Measurements from ENCODE around the gene PAK6.
A peak's percentile ranks its signal among the peaks of the same experiment; 100 is the strongest.

Gene PAK6

DNA sequence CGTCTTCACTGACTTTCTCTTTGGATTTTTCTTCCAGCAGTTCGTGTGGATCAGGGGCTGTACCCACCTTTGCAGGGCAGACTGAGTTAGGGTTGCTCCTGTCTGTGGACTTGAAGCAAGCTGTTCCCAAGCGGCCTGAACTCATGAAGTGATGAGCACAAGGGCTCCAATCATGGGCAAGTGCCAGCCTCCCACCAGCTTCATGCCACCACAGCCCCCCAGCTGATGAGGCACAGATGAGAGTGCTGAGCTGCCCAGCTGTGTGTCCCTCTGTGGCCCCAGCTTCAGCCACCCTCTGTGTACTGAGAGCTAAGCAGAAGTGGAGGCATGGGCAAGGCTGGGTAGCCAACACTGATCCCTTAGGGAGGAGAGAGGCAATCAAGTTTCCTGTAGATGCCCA, 72.1 kb downstream of the PAK6 start:
- DNase-seq (ENCODE audit: low spot score) = no peak

DNA sequence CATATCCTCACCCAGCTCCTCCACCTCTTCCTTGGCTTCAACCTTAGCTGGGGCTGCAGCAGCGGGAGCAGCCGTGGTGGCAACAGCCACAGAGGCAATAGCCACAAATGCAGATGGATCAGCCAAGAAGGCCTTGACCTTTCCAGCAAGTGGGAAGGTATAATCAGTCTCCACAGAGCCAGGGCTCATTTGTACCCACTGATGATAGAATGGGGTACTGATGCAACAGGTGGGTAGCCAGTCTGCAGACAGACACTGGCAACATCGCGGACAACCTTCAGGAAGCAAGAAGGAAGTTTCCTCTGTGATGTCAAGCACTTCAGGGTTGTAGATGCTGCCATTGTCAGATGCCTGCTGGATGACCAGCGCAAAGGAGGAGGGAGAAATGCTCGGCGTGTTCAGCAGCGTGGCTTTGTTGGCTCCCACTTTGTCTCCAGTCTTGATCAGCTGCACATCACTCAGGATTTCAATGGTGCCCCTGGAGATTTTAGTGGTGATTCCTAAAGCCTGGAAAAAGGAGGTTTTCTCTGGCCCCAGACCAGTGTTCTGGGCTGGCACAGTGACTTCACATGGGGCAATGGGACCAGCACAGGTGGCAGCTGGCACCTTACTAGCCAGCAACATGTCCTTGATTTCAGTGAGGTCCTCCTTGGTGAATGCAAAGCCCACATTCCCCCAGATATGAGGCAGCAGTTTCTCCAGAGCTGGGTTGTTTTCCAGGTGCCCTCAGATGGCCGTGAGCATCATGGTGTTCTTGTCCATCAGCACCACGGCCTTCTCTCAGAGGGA, 73.7 kb downstream of the PAK6 start:
- DNase-seq (ENCODE audit: low spot score) = no peak

DNA sequence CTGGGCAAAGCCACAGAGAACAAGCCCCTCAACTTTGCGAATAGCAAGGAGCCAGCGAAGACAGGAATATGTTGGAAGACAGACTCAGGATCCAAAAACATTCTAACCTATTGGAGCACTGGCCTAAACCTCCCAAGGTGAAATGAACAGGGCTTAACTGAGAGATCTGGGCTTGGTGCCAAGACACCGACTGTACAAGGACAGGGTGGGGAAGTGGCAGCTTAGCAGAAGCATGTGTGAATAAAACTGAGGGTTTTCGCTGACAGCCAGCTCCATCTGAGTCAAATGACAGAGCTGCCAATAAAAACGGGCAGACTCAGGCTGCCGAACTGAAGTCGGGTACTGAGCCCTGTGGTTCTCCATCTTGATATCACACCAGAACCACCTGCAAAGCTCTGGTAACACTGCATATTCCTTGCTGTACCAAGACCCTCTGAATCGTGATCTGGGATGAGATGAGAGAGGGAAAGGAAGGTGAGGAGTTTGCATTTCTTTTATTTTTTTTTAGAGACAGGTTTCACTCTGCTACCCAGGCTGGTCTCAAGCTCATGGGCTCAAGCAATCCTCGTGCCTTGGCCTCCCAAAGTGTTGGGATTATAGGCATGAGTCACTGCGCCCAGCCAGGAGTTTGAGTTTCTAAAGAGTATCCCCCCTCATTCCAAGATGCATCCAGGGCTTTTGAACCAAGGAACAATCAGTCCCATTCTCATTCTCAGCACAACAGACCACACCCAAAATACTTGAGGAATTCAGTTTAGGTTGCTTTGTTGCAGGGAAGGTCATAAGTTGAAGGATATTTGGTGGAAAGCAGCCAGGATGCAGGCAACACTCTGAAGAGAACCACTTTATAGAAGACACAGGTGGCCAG, 74.9 kb downstream of the PAK6 start:
- no peak for DNase-seq (ENCODE audit: low spot score)

DNA sequence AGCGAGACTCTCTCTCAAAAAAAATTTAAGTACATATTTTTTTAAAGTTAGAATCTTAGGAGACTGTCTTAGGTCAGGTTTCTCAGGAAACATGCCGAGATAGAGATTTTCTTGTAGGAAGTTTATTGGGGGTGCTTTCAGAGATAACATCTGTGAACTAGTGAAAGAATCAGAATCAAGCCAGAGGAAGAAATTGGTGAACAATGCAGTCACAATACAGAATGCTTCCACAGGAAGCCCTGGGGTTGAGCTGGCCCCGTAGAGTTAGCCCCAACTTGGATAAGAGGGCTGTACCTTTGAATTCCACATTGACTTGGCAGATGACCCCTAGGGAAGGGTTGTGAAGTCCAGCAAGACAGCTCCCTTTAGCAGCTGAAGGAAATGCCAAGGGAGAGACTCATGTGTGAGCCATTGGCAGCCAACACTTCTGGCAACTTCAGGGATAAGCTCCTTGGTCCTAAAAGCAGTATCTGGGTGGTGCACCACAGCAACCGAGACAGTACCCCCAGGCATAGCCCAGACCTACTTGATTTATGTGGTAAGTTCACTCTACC, 75.9 kb downstream of the PAK6 start:
- peak; percentile 72 for DNase-seq (ENCODE audit: low spot score)

DNA sequence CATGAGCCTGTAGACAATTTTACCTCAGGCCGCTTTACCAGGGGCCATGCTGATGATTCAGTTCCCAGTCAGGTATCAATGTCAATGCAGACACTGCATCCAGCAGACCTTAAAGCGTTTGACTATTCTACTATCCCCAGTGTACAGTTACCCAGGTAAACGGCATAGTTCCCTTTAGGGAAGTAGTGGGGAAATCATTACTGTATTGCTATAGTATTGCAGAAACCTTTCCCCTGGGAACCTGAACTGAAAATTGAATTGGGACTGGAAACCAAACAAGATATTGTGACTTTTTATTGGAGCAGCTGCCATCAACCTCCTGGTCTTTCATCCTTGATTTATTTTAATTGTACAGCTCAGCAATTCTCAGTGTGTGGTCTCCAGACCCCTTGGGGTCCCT, 78.1 kb downstream of the PAK6 start:
- DNase-seq (ENCODE audit: low spot score) = no peak

DNA sequence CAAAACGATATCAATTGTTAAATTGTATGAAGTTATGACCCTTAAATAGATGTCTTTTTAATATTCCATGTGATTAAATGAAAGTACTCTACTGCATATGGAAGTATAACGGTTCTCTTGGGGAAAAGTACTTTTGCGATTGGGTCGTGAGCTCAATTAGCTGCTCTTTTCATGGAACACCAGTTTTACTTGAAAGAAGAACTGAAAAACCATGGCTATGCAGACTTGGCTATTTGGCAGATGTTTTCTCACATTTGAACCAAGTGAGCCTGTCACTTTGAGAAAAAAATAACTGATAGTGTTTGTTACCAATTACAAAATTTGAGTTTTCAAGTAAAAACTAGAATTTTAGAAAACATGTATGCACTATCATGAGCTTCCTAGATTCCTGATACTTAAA, 78.7 kb downstream of the PAK6 start:
- no peak for DNase-seq (ENCODE audit: low spot score)

DNA sequence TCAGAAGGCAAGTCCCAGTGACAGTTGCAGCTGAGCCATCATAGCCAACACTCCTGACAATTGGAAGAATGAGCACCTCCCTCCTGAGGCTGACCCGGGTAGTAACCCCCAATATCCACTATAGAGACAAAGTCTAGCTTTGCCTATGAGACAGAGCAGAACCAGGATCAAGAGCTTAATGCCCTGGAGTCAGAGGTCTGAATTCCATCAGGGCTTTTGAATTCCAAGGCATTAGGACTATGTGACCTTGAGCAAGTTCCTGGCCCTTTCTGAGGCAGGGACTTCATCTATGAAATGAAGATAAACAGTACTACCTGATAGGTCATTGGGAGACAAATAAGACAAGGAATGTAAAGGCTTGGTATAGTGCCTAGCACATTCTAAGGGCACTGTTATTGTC, 81.5 kb downstream of the PAK6 start:
- DNase-seq (ENCODE audit: low spot score) = no peak

DNA sequence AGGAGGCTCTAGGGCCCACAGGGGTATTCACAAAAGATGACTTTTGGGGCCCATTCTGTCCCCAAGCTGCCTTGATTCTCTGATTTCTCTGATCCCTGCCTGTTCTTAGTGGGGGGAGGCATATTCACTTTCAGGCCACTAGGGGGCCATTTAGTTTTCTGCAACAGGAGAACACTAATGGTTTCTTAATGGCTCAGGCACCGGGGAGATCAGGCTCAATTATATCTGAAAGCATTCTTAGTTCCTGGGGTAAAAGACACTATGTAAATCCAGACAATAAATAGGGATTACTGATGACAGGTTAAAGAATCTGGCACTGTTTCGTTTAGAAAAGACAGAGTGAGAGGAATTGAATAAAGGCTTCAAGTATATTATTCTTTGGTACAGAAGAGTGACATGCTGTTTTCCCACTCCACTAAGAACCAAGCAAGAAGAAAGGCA, 82.1 kb downstream of the PAK6 start:
- peak; percentile 78 for DNase-seq (ENCODE audit: low spot score)

DNA sequence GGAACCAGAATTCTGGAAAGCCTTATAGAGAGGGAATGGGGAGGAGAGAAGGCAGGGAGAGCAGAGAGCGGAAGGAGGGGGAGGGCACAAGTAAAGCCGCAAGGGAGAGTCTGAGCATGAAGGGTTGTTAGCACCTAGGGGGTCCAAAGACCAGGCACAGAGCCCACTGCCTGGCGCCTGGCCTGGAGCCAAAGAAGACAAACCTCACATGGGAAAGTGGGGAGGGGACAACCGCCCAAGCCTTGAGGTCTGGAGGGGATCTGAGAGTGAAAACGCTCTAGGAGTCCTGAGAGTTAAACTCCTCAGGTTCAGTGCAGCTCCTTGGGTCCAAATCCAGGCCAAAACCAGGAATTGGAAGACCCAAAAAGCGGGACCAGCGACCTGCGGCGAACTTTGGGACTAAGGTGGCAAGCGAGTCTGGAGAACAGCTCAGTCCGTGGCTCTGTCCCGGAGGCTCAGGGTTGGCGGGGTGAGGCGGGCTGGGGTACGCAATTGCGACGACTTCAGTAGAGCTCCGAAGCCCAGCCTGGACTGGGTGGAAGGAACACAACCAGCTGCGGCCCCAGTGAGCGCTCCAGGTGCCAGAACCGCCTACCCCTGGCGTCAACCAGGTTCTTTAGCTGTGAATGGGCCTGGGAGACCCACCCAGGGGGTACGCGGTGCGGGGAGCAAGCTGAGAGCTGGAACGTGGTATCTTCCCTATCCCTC, 83.8 kb downstream of the PAK6 start:
- no peak for DNase-seq (ENCODE audit: low spot score)

DNA sequence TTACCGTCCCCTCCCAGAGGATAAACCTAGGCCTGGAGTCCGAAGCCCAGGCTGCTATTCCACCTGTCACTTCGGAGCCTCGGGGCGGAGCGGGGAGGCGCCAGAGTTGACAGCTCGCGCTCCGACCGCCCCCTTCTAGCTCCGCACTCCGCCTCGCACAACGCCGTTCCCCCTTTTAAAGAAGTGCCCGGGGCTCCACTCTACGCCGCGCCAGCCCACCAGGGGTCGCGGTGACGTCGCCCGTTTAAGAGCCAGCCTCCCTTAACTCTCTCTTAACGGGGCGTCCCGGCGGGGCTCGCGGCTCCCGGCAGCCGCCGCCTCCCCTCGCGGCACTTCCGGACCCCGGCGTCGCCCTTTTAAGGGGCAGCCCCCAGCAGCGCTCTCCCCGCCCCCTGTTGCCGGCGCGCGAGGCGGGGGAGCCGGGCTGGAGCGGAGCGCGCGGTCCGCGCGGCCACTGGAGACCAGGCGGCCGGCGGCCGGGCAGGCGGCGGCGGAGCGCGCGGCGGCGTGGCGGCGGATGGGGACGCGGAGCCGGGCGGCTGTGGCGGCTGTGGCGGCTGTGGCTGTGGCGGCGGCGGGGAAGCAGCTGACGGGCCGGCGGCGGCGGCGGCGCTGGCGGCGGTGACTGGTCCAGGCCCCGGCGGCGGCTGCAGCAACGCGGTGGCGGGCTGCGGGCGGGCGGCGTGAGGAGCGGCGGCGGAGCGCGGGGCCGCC, 84.5 kb downstream of the PAK6 start, which contains the start of gene INAFM2:
INAFM2 (plus strand) TSS at position 454 of the 714 bp plus-strand sequence. CDS start 364 bp downstream, outside the sequence.
- DNase-seq (ENCODE audit: low spot score) = peak; percentile 95

DNA sequence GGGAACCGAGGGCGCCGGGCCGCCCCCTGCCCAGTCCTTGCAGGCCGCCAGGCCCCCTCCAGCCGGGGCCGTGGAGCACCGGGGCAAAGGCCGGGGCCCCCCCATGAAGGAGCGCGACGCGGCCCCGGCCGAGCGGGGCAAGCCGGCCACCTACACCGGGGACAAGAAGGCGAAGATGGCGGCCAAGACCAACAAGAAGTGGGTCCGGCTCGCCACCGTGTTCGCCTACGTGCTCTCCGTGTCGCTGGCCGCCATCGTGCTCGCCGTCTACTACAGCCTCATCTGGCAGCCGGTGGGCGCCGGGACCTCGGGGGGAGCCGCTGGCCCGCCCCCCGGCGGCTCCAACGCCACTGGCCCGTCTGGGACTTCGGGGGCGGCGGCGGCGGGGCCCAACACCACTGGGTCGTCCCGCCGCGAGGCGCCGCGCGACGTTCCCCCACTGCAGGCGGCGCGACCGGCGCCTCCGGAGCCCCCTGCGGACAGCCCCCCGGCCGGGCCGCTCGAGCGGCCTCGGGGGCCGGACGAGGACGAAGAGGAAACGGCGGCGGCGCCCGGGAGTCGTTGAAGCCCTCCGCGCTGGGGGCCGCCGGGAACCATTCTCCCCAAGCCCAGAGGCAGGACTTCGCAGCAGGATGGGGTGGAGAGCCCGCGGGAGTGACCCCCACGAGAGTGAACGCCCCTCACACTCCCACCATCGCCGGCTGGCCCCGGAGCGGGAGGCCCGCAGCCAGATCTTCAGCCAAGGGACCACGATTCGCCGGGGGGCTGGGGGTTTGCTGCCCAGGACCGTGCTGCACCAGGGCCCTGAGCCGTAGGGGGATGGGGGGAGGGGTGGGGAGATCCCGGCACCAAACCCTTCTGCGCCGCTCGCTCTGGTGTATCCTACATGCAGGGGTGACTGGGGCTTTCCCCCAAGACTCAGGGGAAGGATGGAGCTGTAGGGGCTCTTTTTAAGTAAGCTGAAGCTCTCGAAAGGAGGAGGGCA, 85.4 kb downstream of the PAK6 start:
- DNase-seq (ENCODE audit: low spot score) = no peak

DNA sequence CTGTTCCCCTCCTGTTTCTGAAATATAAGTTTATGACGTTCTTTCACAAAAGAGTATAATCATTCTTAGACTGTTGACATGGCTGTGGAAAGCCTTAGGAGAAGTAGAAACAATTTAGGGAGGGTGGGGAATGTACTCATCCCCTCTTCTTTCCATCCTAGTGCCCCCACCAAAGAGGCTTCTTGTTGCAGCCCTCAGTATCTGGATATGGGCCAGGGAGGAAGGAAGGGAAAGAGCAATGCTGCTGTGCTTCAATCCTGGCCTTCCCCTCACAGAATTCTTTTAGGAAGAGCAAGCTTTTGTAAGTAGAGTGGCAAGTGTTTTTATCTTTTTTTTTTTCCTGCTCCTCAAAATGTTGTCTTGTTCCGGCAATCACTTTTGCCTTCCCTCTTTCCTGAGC, 86.3 kb downstream of the PAK6 start:
- DNase-seq (ENCODE audit: low spot score) = no peak

DNA sequence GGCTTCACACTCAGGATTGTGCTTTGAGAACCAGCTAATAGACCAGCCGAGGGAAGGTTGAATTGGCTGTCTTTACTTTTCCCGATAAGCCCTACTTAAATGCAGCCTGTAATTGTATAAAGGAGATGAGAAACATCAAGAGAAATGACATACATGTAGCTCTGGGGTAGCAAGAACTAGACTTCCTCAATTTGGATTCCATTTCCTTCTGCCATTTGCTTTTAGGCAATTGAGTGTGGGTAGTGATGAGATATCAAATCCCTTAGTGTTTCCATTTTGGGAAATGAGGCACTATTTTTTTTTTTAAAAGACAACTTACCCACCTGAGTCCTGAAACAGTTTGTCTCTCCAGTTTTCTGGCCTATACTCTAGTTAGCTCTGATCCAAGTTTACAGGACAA, 86.8 kb downstream of the PAK6 start:
- no peak for DNase-seq (ENCODE audit: low spot score)
